Measurements from ENCODE around the gene MTMR6. TPM values are rescaled to one million over a fixed set of nuclear protein-coding genes. Genes with fewer than 3 reads are reported as not detected.

The MTMR6 gene
- total RNA-seq, 1 donor from 2014 or later: 19.8 TPM

- DNase-seq (ENCODE audit: low read depth in 2 of 2): no peak
These were observed 6.9 kb downstream of the MTMR6 start for GRCh38 chr13:25280396-25280795.

GRCh38 chr13:25276748-25277147, 10.5 kb downstream of the MTMR6 start:
- peak in 1 of 2 donors; percentile 12 for DNase-seq (ENCODE audit: low read depth in 2 of 2)

- no peak for DNase-seq (ENCODE audit: low read depth in 2 of 2)
These were observed 18.7 kb downstream of the MTMR6 start for GRCh38 chr13:25268561-25268960.

- DNase-seq (ENCODE audit: low read depth in 2 of 2): peak; percentile 24 to 33
These were observed 19.6 kb downstream of the MTMR6 start for GRCh38 chr13:25267715-25268114.

- no peak for DNase-seq (ENCODE audit: low read depth in 2 of 2)
These were observed 20.6 kb downstream of the MTMR6 start for GRCh38 chr13:25266706-25267105.

- DNase-seq (ENCODE audit: low read depth in 2 of 2): no peak
These were observed 25.0 kb downstream of the MTMR6 start for GRCh38 chr13:25262261-25262660.

- peak in 1 of 2 donors; percentile 11 for DNase-seq (ENCODE audit: low read depth in 2 of 2)
These were observed 33.6 kb downstream of the MTMR6 start for GRCh38 chr13:25253702-25254101.

GRCh38 chr13:25252752-25253151, 34.5 kb downstream of the MTMR6 start:
- DNase-seq (ENCODE audit: low read depth in 2 of 2): no peak

- DNase-seq (ENCODE audit: low read depth in 2 of 2): no peak
These were observed 35.1 kb downstream of the MTMR6 start for GRCh38 chr13:25252225-25252624.

GRCh38 chr13:25249001-25249543, 38.2 kb downstream of the MTMR6 start:
- peak in 1 of 2 donors; percentile 39 for DNase-seq (ENCODE audit: low read depth in 2 of 2)

GRCh38 chr13:25248071-25248470, 39.2 kb downstream of the MTMR6 start:
- DNase-seq (ENCODE audit: low read depth in 2 of 2): no peak

- DNase-seq (ENCODE audit: low read depth in 2 of 2): no peak
These were observed 39.9 kb downstream of the MTMR6 start for GRCh38 chr13:25247360-25247759.

GRCh38 chr13:25244123-25244522, 43.2 kb downstream of the MTMR6 start:
- no peak for DNase-seq (ENCODE audit: low read depth in 2 of 2)

- DNase-seq (ENCODE audit: low read depth in 2 of 2): no peak
These were observed 44.3 kb downstream of the MTMR6 start for GRCh38 chr13:25242956-25243355.

- DNase-seq (ENCODE audit: low read depth in 2 of 2): no peak
These were observed 46.3 kb downstream of the MTMR6 start for GRCh38 chr13:25241007-25241406.

- no peak for DNase-seq (ENCODE audit: low read depth in 2 of 2)
These were observed 50.2 kb downstream of the MTMR6 start for GRCh38 chr13:25237083-25237482.

- no peak for DNase-seq (ENCODE audit: low read depth in 2 of 2)
These were observed 53.4 kb downstream of the MTMR6 start for GRCh38 chr13:25233861-25234260.

GRCh38 chr13:25232937-25233515, 54.3 kb downstream of the MTMR6 start:
- peak; percentile 43 to 58 for DNase-seq (ENCODE audit: low read depth in 2 of 2)

- peak in 1 of 2 donors; percentile 35 for DNase-seq (ENCODE audit: low read depth in 2 of 2)
These were observed 55.8 kb downstream of the MTMR6 start for GRCh38 chr13:25231517-25231916.

- no peak for DNase-seq (ENCODE audit: low read depth in 2 of 2)
These were observed 59.6 kb downstream of the MTMR6 start for GRCh38 chr13:25227690-25228089.

GRCh38 chr13:25225970-25226369, 61.3 kb downstream of the MTMR6 start:
- DNase-seq (ENCODE audit: low read depth in 2 of 2): no peak

GRCh38 chr13:25224151-25224550, 63.1 kb downstream of the MTMR6 start:
- no peak for DNase-seq (ENCODE audit: low read depth in 2 of 2)

- DNase-seq (ENCODE audit: low read depth in 2 of 2): no peak
These were observed 64.5 kb downstream of the MTMR6 start for GRCh38 chr13:25222740-25223139.

- DNase-seq (ENCODE audit: low read depth in 2 of 2): no peak
These were observed 69.3 kb downstream of the MTMR6 start for GRCh38 chr13:25218019-25218418.

Data from lung microvascular endothelial cell (primary cell).